Suprapubic skin (tissue), 4 donors: Measurements from ENCODE around the gene ERCC6. TPM values are rescaled to one million over a fixed set of nuclear protein-coding genes. Genes with fewer than 3 reads are reported as not detected.

Experiments used
- DNase-seq, 2 donors: peaks; one replicate each; pipeline ENCODE4 v3.0.0-alpha.2; 2019; ENCODE audit warnings: low spot score in 2 of 2
- H3K27ac ChIP-seq: fragments of 200-600 bp; sonication (generic); one replicate; pipeline ENCODE4 v1.5.1; 2019
- H3K27me3 ChIP-seq: fragments of 200-600 bp; sonication (generic); one replicate; pipeline ENCODE4 v1.5.1; 2019
- H3K36me3 ChIP-seq: fragments of 200-600 bp; sonication (generic); one replicate; pipeline ENCODE4 v1.5.1; 2019
- H3K4me1 ChIP-seq: fragments of 200-600 bp; sonication (generic); one replicate; pipeline ENCODE4 v1.5.1; 2019
- H3K4me3 ChIP-seq: fragments of 200-600 bp; sonication (generic); one replicate; pipeline ENCODE4 v1.5.1; 2019; ENCODE audit warnings: mild to moderate bottlenecking
- H3K9me3 ChIP-seq: fragments of 200-600 bp; sonication (generic); one replicate; pipeline ENCODE4 v1.5.1; 2019
- EP300 ChIP-seq: sonication (generic); formaldehyde crosslinking; IDR thresholded peaks from one replicate; pipeline ENCODE4 v1.6.1; 2017; ENCODE audit warnings: antibody characterized with exemption
- POLR2A ChIP-seq, 2 donors: fragments of 450-650 bp; IDR thresholded peaks; one replicate each; pipeline ENCODE4 v1.6.1; 2017; ENCODE audit warnings: antibody characterized with exemption in 2 of 2, mild to moderate bottlenecking in 2 of 2, moderate library complexity in 2 of 2
- POLR2AphosphoS5 ChIP-seq, 3 donors: sonication (generic); formaldehyde crosslinking; IDR thresholded peaks; one replicate each; pipeline ENCODE4 v1.6.1; 2017; ENCODE audit warnings: antibody characterized with exemption in 3 of 3
- WGBS: methylation state at CpG from one replicate; pipeline ENCODE4 v1.1.5; 2018; 5-methylcytosine and 5-hydroxymethylcytosine counted together
- total RNA-seq, 4 donors: library from RNA; depleted of rRNA; stranded (reverse); fragments of >200 nt; gene quantifications; one replicate each; pipeline ENCODE4 v1.1.0, GENCODE V29; 2016
- TF ChIP-seq, protein P1 (sequence below), 2 donors: fragments of 200-600 bp in 1 of 2; fragments of 450-650 bp in 1 of 2; sonication (generic) in 1 of 2; IDR thresholded peaks; one replicate each; pipeline ENCODE4 v1.5.1; 2016 to 2019; ENCODE audit warnings: antibody characterized with exemption in 2 of 2, mild to moderate bottlenecking in 1 of 2, moderate library complexity in 1 of 2

ERCC6 gene
- total RNA-seq, 4 donors from 2014 or later, result 20.5 to 37.1 (median 24.4) TPM

DNA sequence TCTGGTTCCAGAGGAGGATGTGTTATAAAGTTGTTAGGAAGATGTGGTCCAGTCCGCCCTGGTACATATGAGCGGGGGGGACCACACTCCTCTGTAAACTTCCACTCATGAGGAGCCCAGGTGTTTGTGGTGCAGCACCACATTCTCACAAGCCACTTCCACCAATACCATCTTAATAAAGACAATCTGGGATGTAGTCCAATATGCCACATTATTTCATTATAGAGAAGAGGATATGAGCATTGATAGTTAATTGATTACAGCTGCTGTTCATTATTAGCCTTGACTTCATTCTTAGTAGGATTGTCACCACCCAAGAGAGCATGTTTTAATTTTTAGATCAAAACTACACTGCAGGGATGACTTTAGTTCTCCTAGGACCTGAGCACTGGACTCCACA is 40.5 kb downstream of the ERCC6 start:
- no peak overlapping the region for H3K27ac ChIP-seq
- no peak for TF ChIP-seq POLR2A (IDR thresholded peaks at IDR 0.05)
- no peak for TF ChIP-seq POLR2AphosphoS5 (IDR thresholded peaks at IDR 0.05)
- no peak for TF ChIP-seq EP300
- TF ChIP-seq, protein P1, sequence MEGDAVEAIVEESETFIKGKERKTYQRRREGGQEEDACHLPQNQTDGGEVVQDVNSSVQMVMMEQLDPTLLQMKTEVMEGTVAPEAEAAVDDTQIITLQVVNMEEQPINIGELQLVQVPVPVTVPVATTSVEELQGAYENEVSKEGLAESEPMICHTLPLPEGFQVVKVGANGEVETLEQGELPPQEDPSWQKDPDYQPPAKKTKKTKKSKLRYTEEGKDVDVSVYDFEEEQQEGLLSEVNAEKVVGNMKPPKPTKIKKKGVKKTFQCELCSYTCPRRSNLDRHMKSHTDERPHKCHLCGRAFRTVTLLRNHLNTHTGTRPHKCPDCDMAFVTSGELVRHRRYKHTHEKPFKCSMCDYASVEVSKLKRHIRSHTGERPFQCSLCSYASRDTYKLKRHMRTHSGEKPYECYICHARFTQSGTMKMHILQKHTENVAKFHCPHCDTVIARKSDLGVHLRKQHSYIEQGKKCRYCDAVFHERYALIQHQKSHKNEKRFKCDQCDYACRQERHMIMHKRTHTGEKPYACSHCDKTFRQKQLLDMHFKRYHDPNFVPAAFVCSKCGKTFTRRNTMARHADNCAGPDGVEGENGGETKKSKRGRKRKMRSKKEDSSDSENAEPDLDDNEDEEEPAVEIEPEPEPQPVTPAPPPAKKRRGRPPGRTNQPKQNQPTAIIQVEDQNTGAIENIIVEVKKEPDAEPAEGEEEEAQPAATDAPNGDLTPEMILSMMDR (IDR thresholded peaks at IDR 0.05), result no peak
- no peaks in the 10 kb centered on the region for H3K27me3 ChIP-seq
- 96% methylated on average over 2 of the region's 2 CpGs for whole genome bisulfite sequencing
- no peaks in the 10 kb centered on the region for H3K9me3 ChIP-seq
- H3K4me1 ChIP-seq, result no peaks in the 10 kb centered on the region
- H3K4me3 ChIP-seq, result no peak overlapping the region
- no peak for DNase-seq
- H3K36me3 ChIP-seq, result peaks cover 5% of the 10 kb centered on the region

GRCh38 chr10:49497358-49497757 is 41.6 kb downstream of the ERCC6 start:
- H3K4me3 ChIP-seq, result no peak overlapping the region
- TF ChIP-seq POLR2A (IDR thresholded peaks at IDR 0.05) (no peak), EP300 (no peak), POLR2AphosphoS5 (IDR thresholded peaks at IDR 0.05) (no peak)
- TF ChIP-seq, protein P1 (IDR thresholded peaks at IDR 0.05), result no peak
- no peak for DNase-seq
- no peaks in the 10 kb centered on the region for H3K4me1 ChIP-seq
- peaks cover 5% of the 10 kb centered on the region for H3K36me3 ChIP-seq
- no peak overlapping the region for H3K27ac ChIP-seq
- H3K27me3 ChIP-seq, result no peaks in the 10 kb centered on the region
- WGBS, result 97% methylated on average over 2 of the region's 2 CpGs
- H3K9me3 ChIP-seq, result no peaks in the 10 kb centered on the region

DNA sequence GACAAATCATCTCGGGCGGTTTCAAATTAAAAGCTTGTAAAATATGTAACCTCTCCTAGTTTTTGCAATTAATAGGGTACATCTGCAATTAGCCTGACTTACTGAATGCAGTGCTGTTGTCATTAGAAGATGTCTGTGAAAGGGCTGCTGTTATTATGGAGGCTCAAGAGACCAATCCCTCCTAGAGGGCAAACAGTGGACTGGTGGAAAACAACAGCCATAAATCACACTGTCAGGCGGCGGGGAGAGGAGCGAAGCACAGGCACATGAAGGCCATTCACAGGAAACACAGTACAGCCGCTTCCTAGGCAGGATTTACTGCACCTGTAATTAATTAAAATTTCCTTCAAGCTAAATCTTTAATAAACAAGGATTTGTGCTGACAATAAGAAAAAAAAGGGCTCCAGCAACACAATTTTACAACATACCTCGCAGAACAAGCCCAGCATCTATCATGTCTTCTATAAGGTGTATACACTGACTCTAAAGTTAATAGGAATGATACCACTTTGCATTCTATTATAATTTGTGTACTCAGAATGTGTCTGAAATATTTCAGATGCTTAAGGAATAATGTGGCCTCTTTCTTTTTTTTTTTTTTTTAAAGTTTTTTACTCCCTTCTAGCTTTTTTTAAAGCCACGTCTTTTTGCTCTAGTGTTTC is 50.7 kb downstream of the ERCC6 start:
- no peaks in the 10 kb centered on the region for H3K4me1 ChIP-seq
- WGBS, result 78% methylated on average over 8 of the region's 8 CpGs
- H3K36me3 ChIP-seq, result peaks cover 7% of the 10 kb centered on the region
- no peaks in the 10 kb centered on the region for H3K27me3 ChIP-seq
- DNase-seq, result no peak
- H3K27ac ChIP-seq, result no peak overlapping the region
- H3K9me3 ChIP-seq, result no peaks in the 10 kb centered on the region
- H3K4me3 ChIP-seq, result no peak overlapping the region
- TF ChIP-seq POLR2A (IDR thresholded peaks at IDR 0.05), result no peak

DNA sequence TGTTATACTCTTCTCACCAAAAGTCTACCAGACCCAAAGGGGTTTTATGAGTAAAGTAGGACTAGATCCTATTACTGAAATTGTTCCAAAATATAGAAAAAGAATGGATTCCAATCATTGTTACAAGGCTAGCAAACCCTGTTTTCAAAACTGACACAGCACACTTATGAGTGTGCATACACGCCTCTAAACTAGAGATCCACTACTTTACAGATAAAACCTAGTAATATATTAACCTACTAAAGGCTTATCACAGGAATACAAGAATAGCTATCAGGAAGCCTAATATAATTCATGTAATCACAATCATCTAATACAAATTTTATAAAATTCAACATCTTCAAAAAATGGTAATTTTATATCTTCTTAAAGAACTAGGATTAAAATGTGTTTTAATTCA is 52.2 kb downstream of the ERCC6 start:
- no peak overlapping the region for H3K27ac ChIP-seq
- TF ChIP-seq POLR2A (IDR thresholded peaks at IDR 0.05) (no peak), EP300 (no peak), POLR2AphosphoS5 (IDR thresholded peaks at IDR 0.05) (no peak)
- TF ChIP-seq, protein P1 (IDR thresholded peaks at IDR 0.05), result no peak
- DNase-seq, result no peak
- H3K27me3 ChIP-seq, result no peaks in the 10 kb centered on the region
- H3K9me3 ChIP-seq, result no peaks in the 10 kb centered on the region
- 85% methylated on average over 1 of the region's 1 CpG for WGBS
- H3K36me3 ChIP-seq, result peaks cover 18% of the 10 kb centered on the region
- H3K4me3 ChIP-seq, result no peak overlapping the region
- H3K4me1 ChIP-seq, result no peaks in the 10 kb centered on the region

GRCh38 chr10:49486009-49486408 is 52.9 kb downstream of the ERCC6 start:
- H3K36me3 ChIP-seq, result peaks cover 26% of the 10 kb centered on the region
- H3K9me3 ChIP-seq, result no peaks in the 10 kb centered on the region
- H3K4me3 ChIP-seq, result no peak overlapping the region
- no peak for DNase-seq
- 100% methylated on average over 1 of the region's 1 CpG for WGBS
- no peaks in the 10 kb centered on the region for H3K4me1 ChIP-seq
- H3K27ac ChIP-seq, result no peak overlapping the region
- TF ChIP-seq EP300 (no peak), POLR2AphosphoS5 (IDR thresholded peaks at IDR 0.05) (no peak), POLR2A (IDR thresholded peaks at IDR 0.05) (no peak)
- TF ChIP-seq, protein P1 (IDR thresholded peaks at IDR 0.05), result no peak
- no peaks in the 10 kb centered on the region for H3K27me3 ChIP-seq
